GM18508 (cell line): Measurements from ENCODE around the gene SPPL3.

ENCODE experiments used
- ATAC-seq: cut with Tn5 transposase; IDR thresholded peaks from one replicate; pipeline ENCODE4 v1.9.1; 2021; ENCODE audit warnings: moderate number of reproducible peaks; ENCODE audit not compliant: insufficient read depth, unreplicated experiment

Gene SPPL3

DNA sequence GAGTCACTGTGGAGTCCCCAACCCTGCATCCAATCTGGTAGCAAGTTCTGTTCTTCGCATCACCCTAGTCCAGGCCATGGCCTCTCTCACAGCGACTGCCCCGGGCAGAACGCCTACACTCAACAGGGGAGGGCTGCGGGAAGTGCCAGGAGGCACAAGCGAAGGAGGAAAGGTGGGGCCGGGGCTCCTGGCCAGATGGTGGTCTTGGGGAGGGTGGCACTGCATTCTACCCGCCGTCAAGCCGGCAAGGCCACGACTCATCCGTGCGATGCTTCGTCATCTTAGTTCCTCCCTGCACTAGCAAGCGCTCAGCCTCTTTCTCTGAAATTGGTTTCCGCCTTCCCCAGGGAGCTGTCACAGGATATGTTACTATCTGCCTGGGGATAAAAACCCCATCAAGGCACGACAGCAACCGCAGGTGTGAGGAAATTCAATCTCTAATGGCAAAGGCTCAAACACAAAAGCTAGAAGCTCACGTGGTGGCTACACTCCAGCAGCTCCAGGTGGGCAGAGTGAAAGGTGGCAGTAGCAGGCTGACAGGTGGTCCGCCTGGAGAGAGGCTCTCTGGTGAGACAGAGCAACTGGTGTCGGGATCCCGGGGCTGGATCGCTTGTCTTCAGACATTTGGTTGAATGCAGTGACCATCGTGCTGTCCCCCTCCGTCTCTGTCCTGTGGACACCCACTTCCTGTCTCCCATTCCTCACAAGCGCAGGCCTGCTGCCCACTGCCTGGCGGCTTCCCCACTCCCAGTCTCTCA lies 144.4 kb downstream of the SPPL3 start:
- no peak for ATAC-seq

GRCh38 chr12:120758798-120759590 lies 145.2 kb downstream of the SPPL3 start:
- no peak for ATAC-seq

DNA sequence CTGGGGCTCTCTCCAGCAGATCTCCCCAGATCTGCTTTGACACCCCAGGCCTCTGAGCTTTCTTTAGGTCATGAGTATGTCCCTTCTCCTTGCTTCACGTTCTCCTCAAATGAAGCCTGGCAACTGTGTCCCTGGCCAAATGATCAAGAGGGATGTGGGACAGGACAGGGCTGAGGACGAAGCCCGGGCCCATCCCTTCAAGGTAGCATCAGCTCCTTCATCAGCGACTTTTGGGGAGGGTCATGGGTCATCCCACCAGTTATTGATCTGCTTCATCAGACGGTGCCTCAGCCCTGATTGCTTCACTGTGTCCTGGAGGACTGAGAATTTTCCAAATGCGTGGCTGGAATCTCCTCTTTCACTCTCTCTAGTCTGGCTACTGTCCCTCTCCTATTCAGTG lies 146.2 kb downstream of the SPPL3 start:
- no peak for ATAC-seq

DNA sequence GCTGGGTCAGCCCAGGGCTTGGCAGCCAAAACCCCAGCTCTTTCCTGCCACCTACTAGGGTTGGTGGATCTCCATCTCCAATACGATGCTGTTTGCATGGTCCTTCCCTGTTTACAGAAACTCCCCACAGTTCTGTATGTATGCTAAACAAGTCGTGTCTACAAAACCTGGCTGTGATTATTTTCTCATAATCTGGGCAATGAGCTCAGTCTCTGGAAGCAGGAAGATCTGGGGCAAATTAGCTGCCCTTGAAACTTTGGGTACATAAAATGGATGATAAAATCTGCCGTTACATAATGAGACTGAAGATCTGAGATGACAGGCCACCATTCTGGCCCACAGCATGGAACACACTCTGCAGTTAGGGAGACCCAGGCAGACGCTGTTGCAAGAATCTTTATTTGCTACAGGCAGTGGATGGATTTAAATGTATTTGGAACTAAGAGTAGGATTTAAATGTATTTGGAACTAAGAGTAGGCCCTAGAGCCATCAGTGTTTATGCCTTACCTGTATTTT lies 146.9 kb downstream of the SPPL3 start:
- no peak for ATAC-seq

- ATAC-seq: no peak
Observed at GRCh38 chr12:120755269-120755668, 148.9 kb downstream of the SPPL3 start.

- no peak for ATAC-seq
Observed at GRCh38 chr12:120754792-120755191, 149.4 kb downstream of the SPPL3 start.

DNA sequence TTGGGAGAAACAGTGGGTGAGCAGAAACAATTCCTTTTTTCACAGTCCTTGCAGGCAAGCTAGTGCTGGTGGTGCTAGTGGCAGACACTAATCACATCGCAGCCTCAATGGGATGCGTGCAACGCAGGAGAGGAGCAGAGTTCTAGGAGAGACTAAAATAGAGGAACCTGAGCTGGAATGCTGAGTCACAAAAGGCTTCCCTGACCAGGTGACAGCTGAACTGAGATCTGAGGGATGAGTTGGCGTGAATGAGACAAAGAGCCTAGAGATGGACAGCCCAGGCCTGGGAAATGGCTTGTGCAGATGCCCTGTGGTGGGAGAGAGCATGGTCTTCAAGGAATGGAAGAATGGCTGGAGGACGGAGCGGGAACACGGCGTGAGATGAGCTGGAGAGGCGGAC lies 152.8 kb downstream of the SPPL3 start:
- no peak for ATAC-seq

DNA sequence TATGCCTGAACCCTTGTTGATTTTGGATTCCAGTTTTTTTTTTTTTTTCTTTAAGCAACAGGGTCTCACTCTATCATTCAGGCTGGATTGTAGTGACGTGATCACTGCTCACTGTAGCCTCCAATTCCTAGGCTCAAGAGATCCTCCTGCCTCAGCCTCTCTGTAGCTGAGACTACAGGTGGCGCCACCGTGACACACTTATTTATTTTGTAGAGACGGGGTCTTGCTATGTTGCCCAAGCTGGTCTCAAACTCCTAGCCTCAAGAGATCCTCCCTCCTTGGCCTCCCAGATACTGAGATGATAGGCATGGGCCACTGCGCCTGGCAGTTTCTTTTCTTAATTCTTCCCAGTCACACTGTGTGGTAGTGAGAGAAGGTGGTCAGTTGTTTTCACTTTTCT lies 153.4 kb downstream of the SPPL3 start:
- no peak for ATAC-seq

DNA sequence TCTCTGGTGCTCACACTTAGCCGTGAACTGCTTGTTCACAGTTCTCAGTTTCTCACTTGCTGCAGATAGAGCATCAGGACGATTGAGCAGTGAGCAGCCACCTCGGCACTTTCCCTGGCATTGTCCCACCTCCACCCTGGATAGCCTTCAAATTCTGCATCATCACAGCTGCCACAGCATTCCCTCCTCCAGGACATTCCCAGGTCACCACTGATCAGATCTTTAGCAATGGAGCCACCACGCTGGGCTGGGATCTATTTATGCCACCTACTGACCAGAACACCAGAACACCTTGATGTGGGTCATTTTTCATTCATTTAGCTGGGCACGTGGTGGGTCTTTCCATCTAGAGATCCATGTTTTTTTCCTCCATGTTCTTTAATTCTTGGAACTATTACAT lies 154.9 kb downstream of the SPPL3 start:
- no peak for ATAC-seq

DNA sequence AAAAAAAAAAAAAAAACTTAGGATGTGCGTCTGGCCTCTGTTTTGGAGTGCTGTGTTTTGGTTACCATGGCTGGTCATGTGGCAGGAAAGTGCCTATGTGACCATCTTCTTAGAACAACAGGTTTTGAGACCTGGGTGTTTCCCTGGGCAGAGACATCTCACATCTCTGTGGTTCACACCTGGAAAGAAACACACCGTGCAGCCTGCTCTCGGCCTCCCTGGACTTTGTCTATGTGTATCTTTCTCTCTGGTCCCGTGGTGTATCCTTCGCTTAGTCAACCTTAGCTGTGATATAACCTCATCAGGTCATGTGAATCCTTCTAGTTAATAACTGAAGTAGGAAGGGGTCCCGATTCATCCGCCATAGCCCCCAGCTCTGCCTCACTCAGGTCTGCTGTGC lies 155.9 kb downstream of the SPPL3 start:
- no peak for ATAC-seq

DNA sequence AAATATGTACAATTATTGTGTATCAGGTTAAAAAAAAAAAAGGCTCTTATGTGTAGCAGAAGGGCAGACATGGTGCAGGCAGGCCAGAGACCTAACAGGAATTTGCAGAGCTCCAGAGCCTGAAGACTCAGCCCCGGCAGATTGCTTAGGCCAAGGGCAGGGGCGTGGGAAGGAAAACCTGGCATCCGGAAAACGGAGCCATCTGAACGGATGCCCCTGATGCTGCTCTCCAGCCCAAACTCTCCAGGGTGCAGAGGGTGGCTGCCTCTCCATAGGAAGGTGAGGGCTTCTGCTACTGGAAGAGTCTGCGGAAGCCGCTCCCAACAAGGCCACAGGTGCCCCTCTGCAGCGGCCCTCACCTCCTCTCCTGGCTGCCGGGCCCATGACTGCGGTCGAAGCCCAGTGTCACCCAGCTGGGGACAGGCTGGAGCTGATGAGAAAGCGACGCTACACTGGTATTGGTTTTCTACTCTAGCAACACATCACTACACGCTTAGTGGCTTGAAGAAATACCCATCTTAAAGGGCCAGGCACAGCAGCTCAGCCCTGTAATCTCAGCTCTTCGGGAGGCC lies 159.2 kb downstream of the SPPL3 start:
- ATAC-seq: no peak

GRCh38 chr12:120741476-120742421 lies 162.4 kb downstream of the SPPL3 start:
- ATAC-seq: no peak

DNA sequence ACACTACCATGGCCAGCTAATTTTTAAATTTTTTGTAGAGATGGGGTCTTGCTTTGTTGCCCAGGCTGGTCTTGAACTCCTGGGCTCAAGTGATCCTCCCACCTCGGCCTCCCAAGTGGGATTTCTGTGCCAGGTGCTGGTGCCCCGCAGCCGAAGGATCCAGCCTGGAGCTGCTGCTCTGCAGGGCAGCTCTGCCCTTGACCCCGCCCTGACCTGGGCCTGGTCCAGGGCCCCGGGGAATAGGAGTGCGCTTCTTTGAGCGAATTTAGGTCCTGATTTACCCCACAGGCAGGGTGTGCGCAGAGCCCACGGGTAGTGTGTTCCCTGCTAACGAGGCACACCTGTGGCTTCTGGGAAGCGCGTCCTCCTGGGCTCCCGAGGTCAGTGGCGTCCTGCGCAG lies 163.3 kb downstream of the SPPL3 start:
- no peak for ATAC-seq

- ATAC-seq: no peak
Observed at GRCh38 chr12:120739821-120740613, 164.1 kb downstream of the SPPL3 start.

GRCh38 chr12:120739031-120739762 lies 165.0 kb downstream of the SPPL3 start:
- no peak for ATAC-seq

GRCh38 chr12:120738252-120739030 lies 165.7 kb downstream of the SPPL3 start:
- ATAC-seq: no peak

GRCh38 chr12:120737557-120738251 lies 166.5 kb downstream of the SPPL3 start:
- ATAC-seq: no peak
